ENCODE results near the gene CEP41. TPM values are rescaled to one million over a fixed set of nuclear protein-coding genes. Genes with fewer than 3 reads are reported as not detected.

CEP41 gene
- polyA plus RNA-seq, 1 donor (not counting 4 experiments of a cell fraction or from before 2014, with no cell fraction given): 13.4 TPM

- dilution Hi-C loops (cut with MboI; ENCODE audit: extremely low pct_ligation_motif_present, low sequenced_read_pairs): no loop called here
- Histone ChIP-seq H3K27me3 (ENCODE audit: control insufficient read depth, extremely low read depth, insufficient read depth, low read length) (peaks cover 2% of the 10 kb centered on the region), H3K9ac (ENCODE audit: control insufficient read depth, extremely low read depth, insufficient read depth, low read length) (no peak overlapping the region), H3K4me1 (ENCODE audit: control insufficient read depth, extremely low read depth, insufficient read depth, low read length) (no peaks in the 10 kb centered on the region), H3K27ac (ENCODE audit: control insufficient read depth, insufficient read depth, low read length) (no peak overlapping the region), H4K20me1 (ENCODE audit: control insufficient read depth, extremely low read depth, insufficient read depth, low read length) (no peaks in the 10 kb centered on the region), H3K4me3 (ENCODE audit: control insufficient read depth in 2 of 3, extremely low read depth in 1 of 3, insufficient read depth in 2 of 3, low read depth in 1 of 3, low read length in 3 of 3) (no peak overlapping the region), H3K9me3 (ENCODE audit: control insufficient read depth, low read depth, low read length) (no peaks in the 10 kb centered on the region), H2AFZ (ENCODE audit: control insufficient read depth, low read length) (no peak overlapping the region), H3K79me2 (ENCODE audit: control insufficient read depth, insufficient read depth, low read length) (no peaks in the 10 kb centered on the region), H3K4me2 (ENCODE audit: control insufficient read depth, extremely low read depth, insufficient read depth, low read depth, low read length) (no peak overlapping the region), H3K9me1 (ENCODE audit: control insufficient read depth, extremely low read depth, insufficient read depth, low read length) (no peaks in the 10 kb centered on the region), H3K36me3 (ENCODE audit: control insufficient read depth in 2 of 2, extremely low read depth in 1 of 2, insufficient read depth in 2 of 2, low read length in 2 of 2) (no peaks in the 10 kb centered on the region)
- DNase-seq (ENCODE audit: low read depth, low spot score): no peak
- no peak for FAIRE-seq
- TF ChIP-seq EZH2 (IDR thresholded peaks at IDR 0.05; ENCODE audit: low read length): no peak
- TF ChIP-seq, protein P1, sequence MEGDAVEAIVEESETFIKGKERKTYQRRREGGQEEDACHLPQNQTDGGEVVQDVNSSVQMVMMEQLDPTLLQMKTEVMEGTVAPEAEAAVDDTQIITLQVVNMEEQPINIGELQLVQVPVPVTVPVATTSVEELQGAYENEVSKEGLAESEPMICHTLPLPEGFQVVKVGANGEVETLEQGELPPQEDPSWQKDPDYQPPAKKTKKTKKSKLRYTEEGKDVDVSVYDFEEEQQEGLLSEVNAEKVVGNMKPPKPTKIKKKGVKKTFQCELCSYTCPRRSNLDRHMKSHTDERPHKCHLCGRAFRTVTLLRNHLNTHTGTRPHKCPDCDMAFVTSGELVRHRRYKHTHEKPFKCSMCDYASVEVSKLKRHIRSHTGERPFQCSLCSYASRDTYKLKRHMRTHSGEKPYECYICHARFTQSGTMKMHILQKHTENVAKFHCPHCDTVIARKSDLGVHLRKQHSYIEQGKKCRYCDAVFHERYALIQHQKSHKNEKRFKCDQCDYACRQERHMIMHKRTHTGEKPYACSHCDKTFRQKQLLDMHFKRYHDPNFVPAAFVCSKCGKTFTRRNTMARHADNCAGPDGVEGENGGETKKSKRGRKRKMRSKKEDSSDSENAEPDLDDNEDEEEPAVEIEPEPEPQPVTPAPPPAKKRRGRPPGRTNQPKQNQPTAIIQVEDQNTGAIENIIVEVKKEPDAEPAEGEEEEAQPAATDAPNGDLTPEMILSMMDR (optimal IDR thresholded peaks at IDR 0.05 in 1 of 3, IDR thresholded peaks at IDR 0.05 in 1 of 3, conservative IDR thresholded peaks at IDR 0.05 in 1 of 3; ENCODE audit: extremely low read depth in 1 of 3, insufficient read depth in 2 of 3, low read length in 3 of 3): no peak
These were observed 95.1 kb downstream of the CEP41 start for GRCh38 chr7:130345725-130346124.

DNA sequence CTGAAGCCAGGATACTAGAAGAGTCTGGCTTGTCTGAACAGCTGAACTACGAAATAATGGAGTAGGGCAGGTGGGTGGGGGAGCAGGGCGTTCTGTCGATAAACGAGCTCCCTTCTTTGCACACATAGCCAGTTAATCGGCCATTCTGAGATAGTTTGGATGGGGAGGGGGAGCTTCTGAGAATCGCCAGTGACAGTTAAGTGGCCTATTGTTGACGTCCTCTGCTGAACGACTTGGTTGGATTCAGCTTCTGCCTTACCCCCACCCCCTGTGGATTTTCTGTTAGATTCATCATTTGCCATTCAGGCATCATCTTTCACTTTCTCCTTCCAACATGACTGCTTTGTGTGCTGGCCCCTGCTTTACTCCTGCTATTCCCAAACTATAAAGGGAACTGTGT is 95.7 kb downstream of the CEP41 start:
- Histone ChIP-seq H3K4me2 (ENCODE audit: control insufficient read depth, extremely low read depth, insufficient read depth, low read depth, low read length) (no peak overlapping the region), H2AFZ (ENCODE audit: control insufficient read depth, low read length) (no peak overlapping the region), H3K36me3 (ENCODE audit: control insufficient read depth in 2 of 2, extremely low read depth in 1 of 2, insufficient read depth in 2 of 2, low read length in 2 of 2) (no peaks in the 10 kb centered on the region), H3K9me1 (ENCODE audit: control insufficient read depth, extremely low read depth, insufficient read depth, low read length) (no peaks in the 10 kb centered on the region), H3K79me2 (ENCODE audit: control insufficient read depth, insufficient read depth, low read length) (no peaks in the 10 kb centered on the region), H3K27me3 (ENCODE audit: control insufficient read depth, extremely low read depth, insufficient read depth, low read length) (no peaks in the 10 kb centered on the region), H3K4me1 (ENCODE audit: control insufficient read depth, extremely low read depth, insufficient read depth, low read length) (no peaks in the 10 kb centered on the region), H3K9me3 (ENCODE audit: control insufficient read depth, low read depth, low read length) (no peaks in the 10 kb centered on the region), H3K27ac (ENCODE audit: control insufficient read depth, insufficient read depth, low read length) (no peak overlapping the region), H4K20me1 (ENCODE audit: control insufficient read depth, extremely low read depth, insufficient read depth, low read length) (no peaks in the 10 kb centered on the region), H3K4me3 (ENCODE audit: control insufficient read depth in 2 of 3, extremely low read depth in 1 of 3, insufficient read depth in 2 of 3, low read depth in 1 of 3, low read length in 3 of 3) (no peak overlapping the region), H3K9ac (ENCODE audit: control insufficient read depth, extremely low read depth, insufficient read depth, low read length) (no peak overlapping the region)
- dilution Hi-C loops (cut with MboI; ENCODE audit: extremely low pct_ligation_motif_present, low sequenced_read_pairs): no loop called here
- no peak for FAIRE-seq
- TF ChIP-seq EZH2 (IDR thresholded peaks at IDR 0.05; ENCODE audit: low read length): no peak
- TF ChIP-seq, protein P1 (optimal IDR thresholded peaks at IDR 0.05 in 1 of 3, IDR thresholded peaks at IDR 0.05 in 1 of 3, conservative IDR thresholded peaks at IDR 0.05 in 1 of 3; ENCODE audit: extremely low read depth in 1 of 3, insufficient read depth in 2 of 3, low read length in 3 of 3): no peak
- DNase-seq (ENCODE audit: low read depth, low spot score): no peak
